OCI-M2 (cell line): Measurements from ENCODE around the gene RSRC1.
"Not testable (repeated sequence)": the region's sequence is repeated elsewhere in the genome, so short reads cannot be mapped to it uniquely, and the experiment has no call there.

Source experiments
- DNase-seq: peaks from one replicate; lab custom pipeline; 2025; ENCODE audit not compliant: unreplicated experiment; lab: John Stamatoyannopoulos, UW

RSRC1 gene

GRCh38 chr3:158109804-158110657 is at the start of gene RSRC1:
Gene RSRC1, plus strand, starts transcription at chr3:158110089. Its CDS starts 12,016 bp downstream, at chr3:158122105.
- peak; percentile 71 for DNase-seq

GRCh38 chr3:158065574-158065973 is 44.3 kb upstream of the RSRC1 start:
- not testable (repeated sequence) for DNase-seq

GRCh38 chr3:158072790-158073189 is 37.1 kb upstream of the RSRC1 start:
- DNase-seq, result no peak

- no peak for DNase-seq
Measured at GRCh38 chr3:158074591-158074990, 35.3 kb upstream of the RSRC1 start.

- no peak for DNase-seq
Measured at GRCh38 chr3:158079599-158079998, 30.3 kb upstream of the RSRC1 start.

- no peak for DNase-seq
Measured at GRCh38 chr3:158084651-158085050, 25.2 kb upstream of the RSRC1 start.

GRCh38 chr3:158085358-158085757 is 24.5 kb upstream of the RSRC1 start:
- DNase-seq, result no peak

- no peak for DNase-seq
Measured at GRCh38 chr3:158085931-158086330, 24.0 kb upstream of the RSRC1 start.

GRCh38 chr3:158086361-158086760 is 23.5 kb upstream of the RSRC1 start:
- DNase-seq, result no peak

- DNase-seq, result no peak
Measured at GRCh38 chr3:158086776-158087175, 23.1 kb upstream of the RSRC1 start.

GRCh38 chr3:158091531-158091930 is 18.4 kb upstream of the RSRC1 start:
- DNase-seq, result no peak

GRCh38 chr3:158093526-158093925 is 16.4 kb upstream of the RSRC1 start:
- no peak for DNase-seq

- no peak for DNase-seq
Measured at GRCh38 chr3:158094235-158095110, 15.4 kb upstream of the RSRC1 start.

- DNase-seq, result no peak
Measured at GRCh38 chr3:158095111-158095813, 14.6 kb upstream of the RSRC1 start.

- DNase-seq, result no peak
Measured at GRCh38 chr3:158095814-158096704, 13.8 kb upstream of the RSRC1 start.

GRCh38 chr3:158097081-158097592 is 12.8 kb upstream of the RSRC1 start:
- DNase-seq, result no peak

GRCh38 chr3:158097593-158098308 is 12.1 kb upstream of the RSRC1 start:
- DNase-seq, result no peak

- no peak for DNase-seq
Measured at GRCh38 chr3:158098309-158098639, 11.6 kb upstream of the RSRC1 start.

GRCh38 chr3:158098834-158099424 is 11.0 kb upstream of the RSRC1 start:
- no peak for DNase-seq
